ENCODE measurements around the gene JPH3.

GRCh38 chr16:87601401-87601981, 817 bp upstream of the JPH3 start:
- TF ChIP-seq, protein P1, sequence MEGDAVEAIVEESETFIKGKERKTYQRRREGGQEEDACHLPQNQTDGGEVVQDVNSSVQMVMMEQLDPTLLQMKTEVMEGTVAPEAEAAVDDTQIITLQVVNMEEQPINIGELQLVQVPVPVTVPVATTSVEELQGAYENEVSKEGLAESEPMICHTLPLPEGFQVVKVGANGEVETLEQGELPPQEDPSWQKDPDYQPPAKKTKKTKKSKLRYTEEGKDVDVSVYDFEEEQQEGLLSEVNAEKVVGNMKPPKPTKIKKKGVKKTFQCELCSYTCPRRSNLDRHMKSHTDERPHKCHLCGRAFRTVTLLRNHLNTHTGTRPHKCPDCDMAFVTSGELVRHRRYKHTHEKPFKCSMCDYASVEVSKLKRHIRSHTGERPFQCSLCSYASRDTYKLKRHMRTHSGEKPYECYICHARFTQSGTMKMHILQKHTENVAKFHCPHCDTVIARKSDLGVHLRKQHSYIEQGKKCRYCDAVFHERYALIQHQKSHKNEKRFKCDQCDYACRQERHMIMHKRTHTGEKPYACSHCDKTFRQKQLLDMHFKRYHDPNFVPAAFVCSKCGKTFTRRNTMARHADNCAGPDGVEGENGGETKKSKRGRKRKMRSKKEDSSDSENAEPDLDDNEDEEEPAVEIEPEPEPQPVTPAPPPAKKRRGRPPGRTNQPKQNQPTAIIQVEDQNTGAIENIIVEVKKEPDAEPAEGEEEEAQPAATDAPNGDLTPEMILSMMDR (IDR thresholded peaks at IDR 0.05) = no peak
- TF ChIP-seq SMC3 (IDR thresholded peaks at IDR 0.05) = no peak
- no peak for TF ChIP-seq BHLHE40 (IDR thresholded peaks at IDR 0.05; ENCODE audit: low read depth, low read length)
- no peak for TF ChIP-seq POLR2A (IDR thresholded peaks at IDR 0.05; ENCODE audit: low read length)
- no peak for TF ChIP-seq MAZ (IDR thresholded peaks at IDR 0.05; ENCODE audit: borderline replicate concordance, low read depth, low read length)
